ENCODE measurements around the gene PROCA1.

DNA sequence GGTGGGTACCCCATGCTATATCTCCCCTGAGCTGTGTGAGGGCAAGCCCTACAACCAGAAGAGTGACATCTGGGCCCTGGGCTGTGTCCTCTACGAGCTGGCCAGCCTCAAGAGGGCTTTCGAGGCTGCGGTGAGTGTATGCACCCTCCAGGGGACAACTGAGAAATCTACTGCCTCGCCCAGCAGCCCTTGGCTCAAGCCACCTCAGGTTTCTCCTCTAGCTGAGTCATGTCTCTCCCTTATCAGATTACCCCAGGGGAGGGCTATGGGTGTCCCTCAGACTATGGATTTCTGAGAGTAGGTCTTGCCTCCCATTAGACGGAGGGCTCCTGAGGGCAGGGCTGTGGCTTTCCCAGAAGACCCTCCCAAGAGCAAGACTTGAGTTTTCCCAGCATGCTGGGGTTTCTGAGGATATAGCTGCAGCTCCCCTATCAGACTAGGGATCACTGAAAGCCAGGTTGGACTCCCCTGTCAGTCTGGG lies 23.6 kb upstream of the PROCA1 start:
- TF ChIP-seq, protein P1, sequence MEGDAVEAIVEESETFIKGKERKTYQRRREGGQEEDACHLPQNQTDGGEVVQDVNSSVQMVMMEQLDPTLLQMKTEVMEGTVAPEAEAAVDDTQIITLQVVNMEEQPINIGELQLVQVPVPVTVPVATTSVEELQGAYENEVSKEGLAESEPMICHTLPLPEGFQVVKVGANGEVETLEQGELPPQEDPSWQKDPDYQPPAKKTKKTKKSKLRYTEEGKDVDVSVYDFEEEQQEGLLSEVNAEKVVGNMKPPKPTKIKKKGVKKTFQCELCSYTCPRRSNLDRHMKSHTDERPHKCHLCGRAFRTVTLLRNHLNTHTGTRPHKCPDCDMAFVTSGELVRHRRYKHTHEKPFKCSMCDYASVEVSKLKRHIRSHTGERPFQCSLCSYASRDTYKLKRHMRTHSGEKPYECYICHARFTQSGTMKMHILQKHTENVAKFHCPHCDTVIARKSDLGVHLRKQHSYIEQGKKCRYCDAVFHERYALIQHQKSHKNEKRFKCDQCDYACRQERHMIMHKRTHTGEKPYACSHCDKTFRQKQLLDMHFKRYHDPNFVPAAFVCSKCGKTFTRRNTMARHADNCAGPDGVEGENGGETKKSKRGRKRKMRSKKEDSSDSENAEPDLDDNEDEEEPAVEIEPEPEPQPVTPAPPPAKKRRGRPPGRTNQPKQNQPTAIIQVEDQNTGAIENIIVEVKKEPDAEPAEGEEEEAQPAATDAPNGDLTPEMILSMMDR (conservative IDR thresholded peaks at IDR 0.05) = no peak; the same call in 1 of the 2 replicates
- TF ChIP-seq EZH2 (IDR thresholded peaks at IDR 0.05; ENCODE audit: low read depth) = no peak
